NOMO-1 treated with DMSO at 0.1 percent for 48 hours (cell line): ENCODE data around the gene EEF1AKMT3.

ENCODE experiments used
- DNase-seq: peaks from one replicate; lab custom pipeline; 2025; ENCODE audit not compliant: unreplicated experiment; lab: John Stamatoyannopoulos, UW

The EEF1AKMT3 gene

GRCh38 chr12:57750561-57751431 lies 21.6 kb upstream of the EEF1AKMT3 start:
- no peak for DNase-seq

- no peak for DNase-seq
These were observed 21.0 kb upstream of the EEF1AKMT3 start for GRCh38 chr12:57751432-57751787.

GRCh38 chr12:57751788-57752667 lies 20.4 kb upstream of the EEF1AKMT3 start, which contains the start of gene CDK4:
CDK4 (minus strand) TSS chr12:57752310; CDS start chr12:57751717, 593 bp downstream.
- peak; percentile 100 for DNase-seq

GRCh38 chr12:57752668-57753000 lies 19.8 kb upstream of the EEF1AKMT3 start:
- no peak for DNase-seq

GRCh38 chr12:57753756-57754337 lies 18.6 kb upstream of the EEF1AKMT3 start:
- no peak for DNase-seq

- DNase-seq = peak; percentile 38
These were observed 17.8 kb upstream of the EEF1AKMT3 start, which contains the start of gene MARCHF9 for GRCh38 chr12:57754411-57755193. MARCHF9 (plus strand) TSS chr12:57755103; CDS start chr12:57755529, 426 bp downstream.

GRCh38 chr12:57755194-57755453 lies 17.3 kb upstream of the EEF1AKMT3 start:
- DNase-seq = no peak

- peak; percentile 34 for DNase-seq
These were observed 16.7 kb upstream of the EEF1AKMT3 start for GRCh38 chr12:57755454-57756372.

- DNase-seq = peak; percentile 53
These were observed 15.7 kb upstream of the EEF1AKMT3 start for GRCh38 chr12:57756406-57757341.

GRCh38 chr12:57757771-57758170 lies 14.6 kb upstream of the EEF1AKMT3 start:
- DNase-seq = no peak

- DNase-seq = no peak
These were observed 13.7 kb upstream of the EEF1AKMT3 start for GRCh38 chr12:57758552-57759359.

GRCh38 chr12:57759360-57759980 lies 12.9 kb upstream of the EEF1AKMT3 start:
- no peak for DNase-seq

GRCh38 chr12:57760347-57760982 lies 11.9 kb upstream of the EEF1AKMT3 start:
- no peak for DNase-seq

GRCh38 chr12:57761391-57761998 lies 10.9 kb upstream of the EEF1AKMT3 start:
- no peak for DNase-seq

GRCh38 chr12:57762463-57762862 lies 10.0 kb upstream of the EEF1AKMT3 start:
- no peak for DNase-seq

GRCh38 chr12:57763881-57764661 lies 8.3 kb upstream of the EEF1AKMT3 start:
- no peak for DNase-seq
